Activated gamma-delta T cell (primary cell): ENCODE data around the gene AK1.
A peak's percentile ranks its signal among the peaks of the same experiment; 100 is the strongest.
"Not testable (repeated sequence)": the region's sequence is repeated elsewhere in the genome, so short reads cannot be mapped to it uniquely, and the experiment has no call there.

Experiments used
- DNase-seq: peaks from one replicate; lab custom pipeline; 2025; lab: John Stamatoyannopoulos, UW

Gene AK1

DNA sequence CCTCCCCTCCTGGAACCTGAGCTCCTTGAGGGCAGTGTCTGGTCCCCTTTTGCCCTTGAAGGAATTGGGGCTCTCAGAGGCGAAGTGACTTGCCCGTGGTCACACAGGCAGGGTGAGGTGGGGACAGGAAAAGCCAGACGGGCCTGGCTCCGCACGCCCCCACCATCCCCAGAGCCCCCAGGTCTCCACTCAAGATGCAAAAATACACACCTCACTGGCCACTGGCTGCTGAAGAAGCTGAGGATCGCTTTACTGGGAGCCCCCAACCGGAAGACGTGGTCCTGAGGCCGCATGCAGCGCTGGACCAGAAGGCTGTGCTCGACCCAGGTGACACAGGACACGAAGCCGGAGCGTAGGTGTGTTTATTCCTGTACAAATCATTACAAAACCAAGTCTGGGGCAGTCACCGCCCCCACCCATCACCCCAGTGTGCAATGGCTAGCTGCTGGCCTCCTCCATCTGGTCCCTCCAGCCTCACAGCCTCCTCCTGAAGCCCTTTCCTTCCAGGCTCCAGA, 7.6 kb upstream of the AK1 start:
- DNase-seq: no peak

DNA sequence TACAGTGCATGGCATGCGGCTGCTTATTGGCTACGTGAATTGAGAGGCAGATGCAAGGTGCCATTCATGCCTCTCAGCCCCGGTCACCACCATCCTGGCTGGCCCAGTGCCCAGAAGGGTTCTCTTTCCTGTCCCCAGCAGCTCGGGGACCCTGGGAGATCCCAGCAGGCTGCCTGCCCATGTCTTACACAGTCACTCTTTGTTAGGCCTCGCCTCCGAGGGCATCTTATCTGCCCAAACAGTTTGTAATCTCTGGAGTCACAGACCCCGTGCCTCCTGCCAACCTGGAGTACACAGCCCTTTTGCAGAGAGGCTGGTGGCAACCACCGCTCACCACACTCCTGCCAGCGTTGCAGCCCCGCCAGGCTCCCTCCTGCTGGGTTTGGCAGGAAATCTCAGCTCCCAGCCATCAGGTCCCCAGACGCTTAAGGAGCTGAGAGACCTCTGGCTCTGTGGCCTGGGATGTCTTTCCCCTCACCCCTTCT, 7.0 kb upstream of the AK1 start:
- DNase-seq: no peak

DNA sequence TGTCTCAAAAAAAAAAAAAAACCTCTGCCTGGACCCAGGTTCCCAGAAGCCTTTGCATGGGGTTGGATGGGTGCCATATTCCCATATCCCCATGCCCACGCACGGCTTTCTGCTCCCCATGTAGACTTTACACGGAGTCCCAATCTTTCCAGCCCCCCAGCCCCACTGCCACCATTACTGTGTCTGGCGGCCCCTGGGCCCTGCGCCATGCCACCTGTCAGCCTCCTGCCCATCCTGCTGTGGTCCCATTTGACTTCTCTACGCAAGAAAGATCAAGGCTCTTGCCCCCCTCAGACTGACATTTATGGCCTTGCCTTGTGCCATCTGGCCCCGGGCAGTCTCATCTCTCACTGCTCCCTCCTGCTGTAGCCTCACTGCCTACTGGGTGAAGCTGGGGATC, 6.5 kb upstream of the AK1 start:
- DNase-seq: no peak

DNA sequence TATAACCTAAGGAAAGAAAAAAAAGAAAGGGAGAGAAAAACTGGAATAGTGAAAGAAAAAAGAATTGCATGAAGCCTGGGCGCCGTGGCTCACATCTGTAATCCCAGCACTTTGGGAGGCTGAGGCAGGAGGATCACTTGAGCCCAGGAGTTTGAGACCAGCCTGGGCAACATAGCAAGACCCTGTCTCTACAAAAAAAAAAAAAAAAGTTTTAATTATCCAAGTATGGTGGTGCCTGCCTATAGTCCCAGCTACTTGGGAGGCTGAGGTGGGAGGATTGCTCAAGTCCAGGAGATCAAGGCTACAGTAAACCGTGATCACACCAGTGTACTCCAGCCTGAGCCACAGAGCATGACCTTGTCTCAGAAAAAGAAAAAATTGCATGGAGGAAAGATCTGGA, 4.2 kb upstream of the AK1 start:
- DNase-seq: not testable (repeated sequence)

DNA sequence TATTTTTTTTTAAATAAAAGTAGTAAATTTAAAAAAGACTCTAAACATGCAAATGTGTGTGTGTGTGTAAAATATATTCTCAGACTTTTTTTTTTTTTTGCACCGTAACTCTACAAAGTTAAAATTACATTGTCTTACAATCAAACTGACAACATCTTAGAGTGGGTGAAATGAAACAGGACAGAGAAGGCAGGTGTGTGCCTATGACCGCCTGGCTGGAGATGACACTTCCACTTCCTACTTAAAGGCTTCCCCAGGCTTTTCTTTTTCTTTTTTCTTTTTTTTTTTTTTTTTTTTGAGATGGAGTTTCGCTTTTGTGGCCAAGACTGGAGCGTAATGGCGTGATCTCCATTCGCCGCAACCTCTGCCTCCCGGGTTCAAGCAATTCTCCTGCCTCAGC, 2.7 kb upstream of the AK1 start:
- no peak for DNase-seq

DNA sequence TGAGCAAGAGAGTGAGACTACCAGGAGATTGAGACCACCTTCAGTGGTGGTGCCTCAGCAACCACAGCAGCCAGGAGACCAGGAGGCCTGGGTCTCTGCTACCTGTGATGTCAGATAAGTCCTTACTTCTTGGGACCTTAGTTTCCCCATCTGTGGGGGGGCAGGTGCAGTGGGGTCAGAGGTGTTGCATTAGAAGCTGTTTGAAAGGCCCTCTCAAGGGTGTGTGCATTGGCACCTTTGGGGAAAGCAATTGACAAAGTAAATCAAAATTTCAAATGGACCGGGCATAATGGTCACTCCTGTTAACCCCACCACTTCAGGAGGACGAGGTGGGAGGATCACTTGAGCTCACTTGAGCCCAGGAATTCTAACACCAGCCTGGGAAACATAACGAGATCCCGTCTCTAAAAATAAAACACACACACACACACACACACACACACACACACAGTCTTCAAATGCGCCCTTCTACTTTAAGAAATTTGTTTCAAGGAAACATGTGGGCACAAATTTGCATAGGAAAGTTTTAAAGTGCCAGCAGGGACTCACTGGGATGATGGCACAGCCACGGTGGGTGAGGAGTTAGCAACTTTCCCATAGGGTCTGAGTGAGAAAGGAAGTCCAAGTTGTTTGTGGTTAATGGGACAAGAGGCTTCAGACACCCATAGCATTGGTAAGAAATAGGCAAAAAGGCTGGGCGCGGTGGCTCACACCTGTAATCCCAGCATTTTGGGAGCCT, 1.3 kb upstream of the AK1 start:
- DNase-seq: no peak

DNA sequence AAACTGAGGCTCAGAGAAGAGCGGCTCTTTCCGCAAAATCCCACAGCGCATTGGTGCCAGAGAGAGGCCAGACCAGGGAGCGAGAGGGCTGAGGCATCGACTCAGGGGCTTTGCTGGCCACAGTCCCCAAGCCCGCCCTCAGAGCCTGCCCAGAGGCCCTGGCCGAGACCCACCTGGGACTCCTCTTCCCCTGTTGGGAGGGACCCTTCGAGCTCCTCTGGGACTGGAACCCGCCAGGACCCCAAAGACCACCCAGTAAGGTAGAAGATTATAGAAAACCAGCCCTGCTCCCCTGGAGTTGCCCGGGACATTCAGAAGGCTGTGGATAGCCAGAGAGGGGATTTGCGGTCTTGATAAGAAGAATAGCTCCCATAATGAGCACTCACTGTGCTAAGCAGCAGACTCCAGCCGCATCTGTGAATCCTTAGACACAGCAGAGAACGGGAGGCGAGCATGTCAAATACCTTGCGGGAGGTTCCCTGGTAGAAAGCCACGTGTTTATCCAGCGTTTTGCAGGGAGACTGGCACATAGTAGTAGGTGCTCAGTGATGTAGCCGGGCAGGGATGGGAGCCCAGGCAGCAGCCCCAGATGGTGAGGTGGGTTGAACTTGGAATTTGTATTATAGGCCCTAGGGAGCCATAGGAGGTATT, 651 bp upstream of the AK1 start:
- no peak for DNase-seq

DNA sequence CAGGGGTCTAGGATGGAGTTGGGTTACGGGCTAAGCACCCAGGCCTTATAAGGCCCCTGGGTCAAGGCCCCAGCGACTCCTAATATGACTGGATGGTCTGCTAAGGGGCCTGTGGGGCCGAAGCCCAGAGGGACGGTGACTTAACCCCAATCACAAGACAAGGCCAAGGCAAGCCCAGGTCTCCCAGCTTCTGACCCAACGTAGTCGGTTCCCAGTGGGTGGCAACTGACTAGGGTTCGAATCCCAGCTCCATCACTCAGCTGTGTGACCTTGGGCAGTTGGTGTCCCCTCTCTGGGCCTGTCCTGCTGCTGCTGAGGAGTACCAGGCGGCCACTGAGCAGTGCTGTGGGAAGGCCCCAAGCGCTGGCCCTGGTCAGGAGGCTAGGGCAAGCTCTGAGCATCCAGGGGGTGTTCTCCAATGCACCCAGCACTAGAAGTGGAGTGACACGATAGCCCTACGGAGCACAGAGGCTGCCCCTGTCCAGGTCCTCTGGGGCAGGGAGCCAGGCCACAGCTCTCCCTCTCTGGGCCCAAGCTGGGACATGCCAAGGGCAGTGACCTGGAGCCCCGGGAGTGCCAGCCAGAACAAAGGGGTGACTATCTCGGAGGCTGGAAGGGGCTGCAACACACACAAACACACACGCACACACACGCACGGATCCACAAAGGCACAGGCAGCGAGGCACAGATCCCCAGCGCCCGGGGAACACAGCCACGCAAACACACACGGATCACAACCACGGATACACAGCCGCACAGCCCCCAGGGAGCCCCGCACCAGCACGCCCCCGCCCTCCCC, 512 bp downstream of the AK1 start:
- DNase-seq: no peak

DNA sequence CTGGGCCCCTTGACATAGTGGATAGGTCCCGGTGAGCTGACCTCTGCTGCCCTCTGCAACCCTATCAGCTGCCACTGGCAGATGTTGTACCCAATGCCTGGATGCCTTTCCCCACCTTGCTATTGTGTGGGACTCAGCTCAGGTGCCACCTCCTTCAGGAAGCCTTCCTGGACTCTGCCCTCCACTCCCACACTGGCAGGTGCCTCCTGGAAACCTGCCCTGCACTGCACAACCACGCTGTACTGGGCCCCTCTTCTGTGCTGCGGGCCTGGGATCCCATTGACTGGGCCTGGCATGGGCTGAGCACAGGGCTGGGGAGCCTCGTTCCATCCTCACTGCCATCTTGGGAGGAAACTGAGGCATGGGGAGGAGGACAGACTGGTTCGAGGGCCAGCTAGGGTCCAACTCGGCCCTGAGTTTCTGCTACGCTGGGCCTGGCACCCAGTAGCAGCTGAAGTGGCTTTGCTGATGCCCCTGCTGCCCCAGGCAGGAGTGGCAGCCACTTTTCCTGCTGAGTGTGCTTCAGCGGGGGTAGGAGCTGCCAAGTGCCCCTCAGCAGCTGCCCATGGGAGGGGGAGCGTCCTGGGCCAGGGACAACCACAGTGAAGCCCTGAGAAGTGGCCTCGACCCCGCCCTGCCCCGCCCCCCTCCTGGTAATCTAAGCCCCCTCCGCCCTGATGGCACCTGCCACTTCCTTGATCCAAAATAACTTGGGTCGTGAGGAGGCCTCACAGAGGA, 1.3 kb downstream of the AK1 start:
- DNase-seq: no peak

DNA sequence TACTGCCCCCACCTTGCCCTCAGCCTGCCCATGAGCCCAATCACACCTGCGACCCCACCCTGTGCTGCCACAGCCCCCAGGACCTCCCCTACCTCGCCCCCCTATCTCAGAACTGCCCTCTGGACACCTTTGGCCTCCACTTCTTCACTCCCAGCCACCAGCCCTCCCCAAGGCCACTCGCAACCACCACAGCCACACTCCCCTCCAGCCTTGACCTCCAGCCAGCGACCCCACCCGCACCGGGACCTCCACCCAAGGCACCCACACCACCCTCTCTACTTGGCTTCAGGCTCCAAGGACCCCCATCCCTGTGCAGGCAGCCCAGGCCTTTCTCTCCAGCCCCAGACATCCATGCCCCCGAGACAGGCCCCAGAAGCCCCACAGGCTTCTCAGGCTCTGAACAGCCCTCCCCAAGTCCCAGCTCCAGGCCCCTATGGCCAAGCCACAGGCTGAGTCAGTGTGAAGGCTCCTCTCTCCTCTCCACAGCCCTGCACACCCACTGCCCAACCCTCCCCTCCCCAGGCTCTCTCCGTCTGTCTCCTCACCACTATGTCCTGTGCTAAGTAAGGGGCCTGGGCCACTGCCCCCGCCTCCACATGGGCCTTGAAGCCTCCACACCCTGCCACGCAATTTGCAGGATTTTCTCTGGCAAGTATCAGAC, 2.0 kb downstream of the AK1 start:
- no peak for DNase-seq

DNA sequence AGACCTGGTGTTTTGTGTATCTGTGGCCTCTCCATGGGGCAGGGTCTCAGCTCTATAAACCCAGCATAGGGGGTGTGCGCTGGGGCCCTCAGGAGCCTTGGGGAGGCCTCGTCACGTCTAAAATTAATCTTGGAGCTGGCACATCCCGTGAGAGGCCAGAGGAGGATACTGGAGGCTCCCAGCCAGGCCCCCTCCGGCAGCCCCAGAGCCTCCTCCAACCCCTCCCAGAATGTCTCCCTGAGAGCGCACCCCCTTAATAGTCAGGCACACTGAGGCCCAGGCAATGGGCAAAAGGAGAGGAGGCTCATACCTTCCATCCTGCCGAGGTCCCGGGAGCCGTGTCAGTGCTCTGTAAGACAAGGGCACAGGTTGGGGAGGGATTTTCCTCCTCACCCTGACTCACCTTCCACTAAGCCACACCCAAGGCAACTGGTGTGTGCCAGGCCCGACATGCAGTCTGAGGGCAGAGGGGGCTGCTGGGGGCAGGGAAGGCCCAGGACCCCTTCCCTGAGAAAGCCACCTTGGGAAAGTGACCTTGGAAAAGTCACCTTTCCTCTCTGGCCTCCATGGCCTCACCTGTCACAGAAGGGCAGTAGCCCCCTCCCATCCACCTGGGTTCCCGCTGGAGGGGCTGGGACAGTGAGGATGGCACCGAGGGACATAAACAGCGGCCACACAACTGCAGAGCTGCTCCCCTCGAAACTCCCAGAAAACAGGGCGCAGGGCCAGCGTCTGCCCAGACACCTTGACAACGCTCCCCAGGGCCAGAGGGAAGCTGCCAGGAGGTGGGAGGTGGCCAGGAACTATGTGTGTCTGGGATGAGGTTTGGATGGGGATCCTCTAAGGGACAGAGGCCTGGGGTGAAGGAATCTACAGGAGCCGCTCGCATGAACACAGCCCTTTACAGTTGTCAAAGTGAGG, 2.9 kb downstream of the AK1 start:
- no peak for DNase-seq

DNA sequence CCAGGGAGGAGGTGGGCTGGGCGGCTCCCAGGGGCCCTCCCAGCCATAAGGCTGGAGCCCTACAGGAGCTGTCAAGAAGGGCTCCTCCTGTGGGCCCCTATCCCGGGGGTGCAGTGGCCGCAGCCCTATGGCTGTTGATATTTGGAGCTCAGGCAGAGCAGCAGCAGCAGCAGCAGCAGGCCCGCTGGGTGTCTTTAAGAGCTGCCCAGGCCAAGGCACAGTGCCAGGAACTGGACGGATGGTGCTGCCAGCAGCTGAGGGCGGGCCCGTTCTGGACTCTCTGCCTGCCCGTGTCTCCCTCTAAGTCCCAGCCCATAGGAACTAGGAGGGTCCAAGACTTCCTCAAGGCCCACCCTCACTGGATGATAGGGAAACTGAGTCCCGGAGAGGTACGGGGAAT, 3.6 kb downstream of the AK1 start:
- no peak for DNase-seq

DNA sequence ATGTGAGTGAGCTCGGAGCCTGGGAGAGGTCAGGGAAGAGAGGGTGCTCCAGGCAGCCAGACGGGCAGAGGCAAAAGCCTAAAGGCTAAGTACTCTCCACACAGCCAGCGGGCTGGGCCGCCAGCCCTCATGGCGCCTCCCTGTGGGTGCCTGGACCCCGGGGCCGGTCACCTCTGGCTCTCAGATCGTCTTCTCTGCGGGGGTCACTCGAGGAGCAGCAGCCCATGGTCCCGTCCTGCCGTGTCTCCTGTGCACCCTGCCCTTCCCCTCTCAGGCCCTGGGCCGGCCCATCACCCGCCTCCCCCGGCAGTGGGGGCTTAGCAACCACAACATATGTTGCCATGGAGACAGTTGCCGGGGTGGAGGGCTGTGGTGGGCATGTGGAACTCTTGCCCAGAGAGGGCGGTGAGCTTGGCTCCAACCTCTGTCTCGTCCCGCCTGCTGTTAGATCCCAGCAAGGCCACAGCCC, 4.2 kb downstream of the AK1 start:
- no peak for DNase-seq

DNA sequence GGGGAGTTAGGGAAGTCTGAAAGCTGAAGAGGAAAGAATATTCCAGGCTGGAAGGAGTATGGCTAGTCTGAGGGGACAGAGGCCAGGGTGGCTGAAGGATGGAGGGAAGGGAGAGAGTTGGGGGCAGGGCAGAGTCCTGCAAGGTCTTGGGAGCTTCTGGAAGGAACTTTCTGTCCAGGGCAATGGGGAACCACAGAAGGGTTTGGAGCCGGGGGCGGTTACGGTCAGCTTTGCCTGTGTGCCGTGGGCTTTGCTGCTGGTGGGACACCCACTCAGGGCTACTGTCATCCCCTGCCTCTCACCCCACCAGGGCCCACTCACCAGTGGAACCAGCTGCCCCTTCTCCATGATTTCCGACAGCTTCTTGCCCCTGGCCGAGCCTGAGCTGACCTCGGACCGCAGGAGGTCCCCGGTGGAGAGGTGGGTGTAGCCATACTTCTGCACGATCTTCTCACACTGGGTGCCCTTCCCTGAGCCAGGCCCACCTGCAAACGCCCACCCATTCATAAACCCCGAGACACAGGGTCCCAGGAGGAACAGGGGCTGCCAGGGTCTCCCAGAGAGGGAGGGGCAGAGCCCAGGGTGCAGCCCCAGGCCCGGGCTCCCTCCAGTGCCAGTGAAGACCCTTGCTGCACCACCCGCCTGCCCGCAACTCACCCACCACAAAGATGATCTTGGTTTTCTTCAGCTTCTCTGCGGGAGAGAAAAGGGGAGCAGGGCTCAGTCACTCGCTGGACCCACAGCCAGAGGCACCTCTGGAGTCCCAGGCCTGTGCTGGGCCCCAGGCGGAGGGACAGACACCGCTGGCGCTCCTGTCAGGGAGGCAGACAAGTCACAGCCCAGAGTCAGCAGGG, 4.9 kb downstream of the AK1 start:
- no peak for DNase-seq

DNA sequence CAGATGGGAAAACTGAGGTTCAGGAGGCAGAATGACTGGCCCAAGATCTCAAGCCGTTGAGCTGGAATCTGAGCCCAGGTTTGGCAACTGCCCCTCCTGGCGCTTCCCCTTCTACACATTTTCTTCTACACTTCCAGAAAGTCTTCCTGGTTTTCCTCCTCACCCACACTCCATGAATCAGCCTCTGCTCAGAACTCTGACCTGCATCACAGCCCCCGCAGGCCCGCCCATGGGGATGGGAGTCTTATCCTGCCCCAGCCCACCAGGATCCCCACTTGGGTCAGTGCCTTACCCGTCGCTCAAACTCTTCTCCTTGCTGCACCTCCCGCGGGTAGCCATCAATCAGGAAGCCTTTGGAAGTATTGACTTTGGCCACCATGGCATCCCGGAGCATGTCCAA, 5.9 kb downstream of the AK1 start:
- DNase-seq: no peak

DNA sequence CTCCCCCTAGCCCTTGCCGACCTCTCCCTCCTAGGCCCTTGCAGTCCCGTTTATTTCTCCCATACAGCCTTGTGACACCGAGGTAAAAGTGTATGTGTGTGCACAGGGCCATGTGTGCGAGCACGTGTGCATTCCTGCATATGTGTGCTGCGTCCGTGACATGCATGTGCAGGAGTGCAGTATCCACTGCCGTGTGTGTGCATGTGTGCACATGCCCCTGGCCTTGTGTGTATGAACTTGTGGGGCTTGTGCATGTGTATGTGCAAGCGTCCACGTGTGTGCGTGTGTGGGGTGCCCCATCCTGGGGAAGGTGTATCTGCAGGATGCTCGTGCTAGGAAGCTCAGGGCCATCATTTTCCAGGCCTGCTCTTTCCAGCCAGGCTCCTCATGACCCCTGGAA, 6.6 kb downstream of the AK1 start:
- DNase-seq: no peak

DNA sequence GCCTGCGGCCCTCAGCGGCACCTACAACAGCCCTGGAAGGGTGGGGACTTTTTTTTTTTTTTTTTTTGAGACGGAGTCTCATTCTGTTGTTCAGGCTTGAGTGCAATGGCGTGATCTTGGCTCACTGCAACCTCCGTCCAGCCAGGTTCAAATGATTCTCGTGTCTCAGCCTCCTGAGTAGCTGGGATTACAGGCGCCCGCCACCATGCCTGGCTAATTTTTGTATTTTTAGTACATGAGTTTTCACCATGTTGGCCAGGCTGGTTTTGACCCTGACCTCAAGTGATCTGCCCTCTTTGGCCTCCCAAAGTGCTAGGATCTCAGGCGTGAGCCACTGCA, 7.4 kb downstream of the AK1 start:
- not testable (repeated sequence) for DNase-seq

DNA sequence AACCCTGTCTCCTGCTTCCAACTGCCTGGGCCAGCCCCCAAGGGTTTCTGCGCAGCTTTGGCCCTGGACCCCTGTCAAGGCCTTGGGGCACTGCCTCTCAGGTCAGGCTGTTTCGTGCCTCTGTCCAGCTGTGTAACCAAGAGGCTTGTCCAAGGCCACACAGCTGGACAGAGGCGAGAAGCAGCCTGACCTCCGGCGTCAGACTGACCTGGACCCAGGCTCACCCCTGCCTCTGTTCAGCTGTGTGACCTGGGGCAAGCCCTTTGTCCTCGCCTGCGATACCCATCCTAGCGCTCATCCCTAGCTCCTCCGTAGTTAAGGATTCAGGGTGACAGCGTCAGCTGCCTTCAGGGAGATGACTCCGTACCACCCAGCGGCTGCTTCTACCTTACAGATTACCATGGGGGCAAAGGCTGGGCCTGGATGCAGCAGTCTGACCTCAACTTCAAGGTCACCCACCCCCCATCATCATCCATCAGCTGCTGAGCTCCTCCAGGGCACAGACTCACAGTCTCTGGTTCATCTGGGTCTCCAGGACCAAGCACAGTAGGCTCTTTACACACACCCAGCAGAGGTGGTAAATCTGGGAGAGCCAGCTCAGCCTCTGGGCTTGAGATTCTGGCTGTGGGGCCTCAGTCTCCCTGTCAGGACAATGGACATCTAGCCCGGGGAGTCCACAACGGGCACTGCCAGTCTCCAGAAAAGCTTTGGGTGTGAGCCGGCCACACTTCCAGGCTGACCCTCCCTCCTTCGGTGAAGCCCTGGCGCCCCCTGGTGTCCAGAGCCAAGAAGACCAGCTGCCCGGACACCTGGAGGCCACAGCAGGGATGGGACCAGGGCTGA, 7.9 kb downstream of the AK1 start:
- DNase-seq: peak; percentile 35
